Endothelial cell of umbilical vein (primary cell): ENCODE results near the gene TDRD10.
"Not testable (repeated sequence)": the region's sequence is repeated elsewhere in the genome, so short reads cannot be mapped to it uniquely, and the experiment has no call there.

Experiments used
- CTCF ChIP-seq, 2 donors: IDR thresholded peaks; 1 replicate in 1 of 2; 2 replicates in 1 of 2; pipeline ENCODE4 v1.5.1; 2011; ENCODE audit warnings: low read length in 2 of 2, mild to moderate bottlenecking in 2 of 2, moderate library complexity in 2 of 2, control low read depth in 1 of 2, inconsistent platforms in 1 of 2, low read depth in 1 of 2; ENCODE audit not compliant: insufficient read depth in 1 of 2; ENCODE audit errors: extremely low read depth in 1 of 2
- EZH2 ChIP-seq: IDR thresholded peaks from 2 replicates; pipeline ENCODE4 v1.6.1; 2012; ENCODE audit warnings: borderline replicate concordance, low read depth, mild to moderate bottlenecking, moderate library complexity, low read length, inconsistent platforms; ENCODE audit not compliant: severe bottlenecking
- FOS ChIP-seq: IDR thresholded peaks from 2 replicates; pipeline ENCODE4 v1.6.1; 2011; ENCODE audit warnings: mild to moderate bottlenecking, low read length, moderate library complexity, borderline replicate concordance; ENCODE audit not compliant: insufficient read depth
- JUN ChIP-seq: IDR thresholded peaks from 2 replicates; pipeline ENCODE4 v1.6.1; 2011; ENCODE audit warnings: borderline replicate concordance, low read depth; ENCODE audit not compliant: insufficient read length, insufficient read depth
- MAX ChIP-seq: IDR thresholded peaks from 2 replicates; pipeline ENCODE4 v1.6.1; 2011; ENCODE audit not compliant: insufficient read depth, insufficient read length
- POLR2A ChIP-seq: IDR thresholded peaks from 2 replicates; pipeline ENCODE4 v1.6.1; 2012; ENCODE audit warnings: low read depth, mild to moderate bottlenecking, control low read depth, low read length
- POLR2AphosphoS5 ChIP-seq: IDR thresholded peaks from 2 replicates; pipeline ENCODE4 v1.6.1; 2012; ENCODE audit warnings: low read depth, mild to moderate bottlenecking, control low read depth, low read length, moderate library complexity; ENCODE audit not compliant: insufficient read depth

GRCh38 chr1:154531950-154532349 lies 29.9 kb downstream of the TDRD10 start:
- not testable (repeated sequence) for TF ChIP-seq CTCF (IDR thresholded peaks at IDR 0.05; ENCODE audit: extremely low read depth in 1 of 2, insufficient read depth in 1 of 2, low read depth in 1 of 2, low read length in 2 of 2); MAX; POLR2A; POLR2AphosphoS5; JUN; FOS; EZH2
